ENCODE results near the gene TSSK3. TPM values are rescaled to one million over a fixed set of nuclear protein-coding genes. Genes with fewer than 3 reads are reported as not detected.

The TSSK3 gene
- total and polyA plus RNA-seq, 2 donors: 0.73 to 0.79 TPM

DNA sequence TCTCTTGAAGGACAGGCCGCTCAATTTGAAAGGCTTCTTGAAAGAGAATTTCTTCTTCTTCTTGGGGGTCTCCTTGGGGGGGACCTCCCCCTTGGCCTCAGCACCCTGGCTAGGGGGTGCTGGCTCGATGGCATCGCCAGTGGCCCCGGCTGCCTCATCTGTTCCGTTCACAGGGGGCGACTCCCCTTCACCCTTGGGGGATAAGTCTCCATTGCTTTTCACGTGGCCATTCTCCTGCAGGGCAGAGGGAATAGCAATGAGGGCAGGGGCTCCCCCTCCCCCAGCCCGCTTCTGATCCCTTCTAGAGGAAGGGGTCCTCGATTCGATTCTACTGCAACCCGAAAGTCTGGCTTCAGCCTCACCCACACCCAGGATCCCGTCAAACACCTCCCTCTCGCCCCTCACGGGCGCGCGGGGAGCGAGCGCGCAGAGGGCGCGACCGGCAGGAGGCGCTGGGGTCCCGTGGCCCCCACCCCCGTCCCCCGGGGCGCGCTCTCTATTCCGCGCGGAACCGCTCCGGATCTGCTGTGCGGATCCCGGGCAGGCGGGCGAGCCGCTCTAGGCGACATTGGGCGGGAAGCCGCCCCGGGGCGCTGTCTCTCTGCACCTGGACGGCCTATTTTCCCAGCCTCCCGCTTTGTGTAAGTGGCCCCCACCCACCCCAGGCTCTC, 27.3 kb upstream of the TSSK3 start:
- Histone ChIP-seq H3K4me1 (ENCODE audit: insufficient read depth) (no peaks in the 10 kb centered on the region), H3K27ac (ENCODE audit: low read depth) (no peak overlapping the region), H3K36me3 (ENCODE audit: insufficient read depth) (no peaks in the 10 kb centered on the region), H3K4me3 (ENCODE audit: low read depth, low read length) (peak overlapping the region; percentile 66)
- no peak for DNase-seq (ENCODE audit: extremely low spot score)
- WGBS: 4% methylated on average over 46 of the region's 46 CpGs

DNA sequence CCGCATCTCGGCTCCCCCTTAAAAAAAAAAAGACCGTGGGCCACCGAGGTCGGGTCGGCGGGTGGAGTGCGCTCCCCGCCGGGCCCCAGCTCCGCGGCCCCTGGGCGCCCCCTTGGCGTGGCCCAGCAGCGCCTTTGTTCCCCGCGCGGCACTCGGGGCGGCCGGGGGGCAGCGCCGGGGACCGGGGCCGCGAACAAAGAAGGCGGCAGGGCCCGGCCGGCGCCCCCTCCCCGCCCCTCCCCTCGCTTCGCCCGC, 26.9 kb upstream of the TSSK3 start:
- no peak for DNase-seq (ENCODE audit: extremely low spot score)
- peak overlapping the region; percentile 66 for H3K4me3 ChIP-seq (ENCODE audit: low read depth, low read length)
- H3K27ac ChIP-seq (ENCODE audit: low read depth): no peak overlapping the region
- 1% methylated on average over 34 of the region's 34 CpGs for WGBS
- H3K36me3 ChIP-seq (ENCODE audit: insufficient read depth): no peaks in the 10 kb centered on the region
- no peaks in the 10 kb centered on the region for H3K4me1 ChIP-seq (ENCODE audit: insufficient read depth)

GRCh38 chr1:32335790-32336590, 26.3 kb upstream of the TSSK3 start, which contains the start of gene MARCKSL1:
Gene MARCKSL1, minus strand, starts transcription at chr1:32336233. Its CDS starts 200 bp downstream, at chr1:32336033.
- Histone ChIP-seq H3K27ac (ENCODE audit: low read depth) (no peak within 1 kb of the TSS), H3K4me1 (ENCODE audit: insufficient read depth) (no peaks in the 10 kb centered on the region), H3K4me3 (ENCODE audit: low read depth, low read length) (peak within 1 kb of the TSS; percentile 66), H3K36me3 (ENCODE audit: insufficient read depth) (no peaks in the 10 kb centered on the region)
- WGBS: under 1% methylated on average over 93 of the region's 95 CpGs
- peak; percentile 59 for DNase-seq (ENCODE audit: extremely low spot score)

GRCh38 chr1:32336591-32336932, 25.8 kb upstream of the TSSK3 start:
- peak overlapping the region; percentile 66 for H3K4me3 ChIP-seq (ENCODE audit: low read depth, low read length)
- 36% methylated on average over 15 of the region's 15 CpGs for WGBS
- H3K27ac ChIP-seq (ENCODE audit: low read depth): no peak overlapping the region
- no peak for DNase-seq (ENCODE audit: extremely low spot score)
- H3K36me3 ChIP-seq (ENCODE audit: insufficient read depth): no peaks in the 10 kb centered on the region
- no peaks in the 10 kb centered on the region for H3K4me1 ChIP-seq (ENCODE audit: insufficient read depth)

DNA sequence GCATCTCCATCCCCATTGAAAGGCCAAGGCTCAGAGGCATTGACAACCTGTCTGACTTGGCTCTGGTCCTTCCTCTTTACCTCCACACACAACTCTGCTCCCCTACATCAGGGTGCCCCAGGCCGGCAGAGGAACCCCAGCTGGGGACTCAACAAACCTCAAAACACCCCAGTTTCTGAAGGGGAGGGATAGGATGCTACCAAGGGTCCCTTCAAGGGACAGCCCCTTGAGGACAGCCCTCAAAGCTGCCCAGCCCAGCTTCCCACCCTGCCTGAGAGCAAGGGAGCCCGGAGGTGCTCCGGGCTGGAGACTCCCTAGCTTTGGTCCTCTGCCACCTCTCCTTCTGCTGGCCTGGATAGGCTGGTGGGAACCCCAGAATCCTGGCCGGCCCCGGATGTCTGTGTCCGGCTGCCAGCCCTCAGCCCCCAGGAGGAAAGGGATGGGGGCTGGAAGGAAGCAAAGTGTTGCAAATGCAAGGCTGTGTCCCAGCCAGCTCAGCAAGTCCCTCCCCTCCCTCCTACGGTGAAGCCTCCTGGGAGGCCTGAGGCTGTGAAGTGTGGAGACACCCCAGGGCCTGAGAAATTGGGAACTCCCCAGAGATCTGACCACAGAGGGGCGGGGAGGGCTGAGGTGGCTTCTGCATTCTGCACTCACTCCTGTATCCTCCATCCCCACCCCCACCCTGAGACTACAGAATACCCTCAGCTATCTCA, 25.2 kb upstream of the TSSK3 start:
- no peaks in the 10 kb centered on the region for H3K36me3 ChIP-seq (ENCODE audit: insufficient read depth)
- H3K4me1 ChIP-seq (ENCODE audit: insufficient read depth): no peaks in the 10 kb centered on the region
- 68% methylated on average over 8 of the region's 8 CpGs for WGBS
- no peak for DNase-seq (ENCODE audit: extremely low spot score)
- H3K27ac ChIP-seq (ENCODE audit: low read depth): no peak overlapping the region
- no peak overlapping the region for H3K4me3 ChIP-seq (ENCODE audit: low read depth, low read length)

DNA sequence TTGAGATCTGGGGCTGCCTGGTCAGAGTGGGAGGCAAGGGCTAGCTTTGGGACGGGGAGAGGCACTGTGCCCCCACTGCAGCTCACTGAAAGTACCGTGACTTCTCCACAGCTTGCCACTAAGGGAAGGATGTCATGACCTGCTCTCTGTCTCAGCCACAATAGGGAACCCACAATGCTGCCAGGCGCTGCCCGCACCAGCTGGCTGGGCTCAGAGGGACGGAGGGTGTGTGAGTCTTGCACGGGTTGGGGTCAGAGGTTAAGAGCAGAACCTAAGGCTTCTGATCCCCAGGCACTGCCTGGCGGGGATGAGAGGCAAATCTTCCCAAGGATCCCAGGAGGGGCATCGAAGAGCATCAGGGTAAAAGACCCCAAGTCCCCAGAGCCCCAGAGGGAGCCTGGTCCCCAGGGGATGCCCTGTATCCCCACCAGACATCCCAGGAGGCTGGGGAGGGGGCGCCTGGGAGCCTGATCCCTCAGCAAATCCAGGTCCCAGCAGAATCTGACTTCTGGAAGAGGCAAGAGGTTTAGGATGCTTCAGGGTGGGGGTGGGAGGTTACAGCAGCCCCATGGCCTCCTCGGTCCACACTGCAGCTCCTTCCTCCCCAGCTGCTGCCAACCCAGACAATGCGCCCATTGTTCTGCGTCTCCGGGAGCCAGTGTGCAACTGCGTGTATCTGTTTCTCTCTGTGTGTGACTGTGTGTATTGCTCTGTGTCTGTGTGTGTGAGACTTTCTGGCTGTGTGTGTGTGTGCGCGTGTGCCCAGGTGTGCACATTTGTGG, 24.3 kb upstream of the TSSK3 start:
- Histone ChIP-seq H3K36me3 (ENCODE audit: insufficient read depth) (no peaks in the 10 kb centered on the region), H3K4me1 (ENCODE audit: insufficient read depth) (no peaks in the 10 kb centered on the region), H3K27ac (ENCODE audit: low read depth) (no peak overlapping the region), H3K4me3 (ENCODE audit: low read depth, low read length) (no peak overlapping the region)
- DNase-seq (ENCODE audit: extremely low spot score): no peak
- WGBS: 76% methylated on average over 16 of the region's 16 CpGs

GRCh38 chr1:32338637-32339145, 23.6 kb upstream of the TSSK3 start:
- Histone ChIP-seq H3K27ac (ENCODE audit: low read depth) (no peak overlapping the region), H3K4me3 (ENCODE audit: low read depth, low read length) (no peak overlapping the region), H3K4me1 (ENCODE audit: insufficient read depth) (no peaks in the 10 kb centered on the region), H3K36me3 (ENCODE audit: insufficient read depth) (no peaks in the 10 kb centered on the region)
- 83% methylated on average over 14 of the region's 14 CpGs for WGBS
- no peak for DNase-seq (ENCODE audit: extremely low spot score)

GRCh38 chr1:32339363-32339978, 22.9 kb upstream of the TSSK3 start:
- Histone ChIP-seq H3K4me1 (ENCODE audit: insufficient read depth) (no peaks in the 10 kb centered on the region), H3K4me3 (ENCODE audit: low read depth, low read length) (no peak overlapping the region), H3K36me3 (ENCODE audit: insufficient read depth) (no peaks in the 10 kb centered on the region), H3K27ac (ENCODE audit: low read depth) (no peak overlapping the region)
- 77% methylated on average over 5 of the region's 5 CpGs for WGBS
- DNase-seq (ENCODE audit: extremely low spot score): no peak

DNA sequence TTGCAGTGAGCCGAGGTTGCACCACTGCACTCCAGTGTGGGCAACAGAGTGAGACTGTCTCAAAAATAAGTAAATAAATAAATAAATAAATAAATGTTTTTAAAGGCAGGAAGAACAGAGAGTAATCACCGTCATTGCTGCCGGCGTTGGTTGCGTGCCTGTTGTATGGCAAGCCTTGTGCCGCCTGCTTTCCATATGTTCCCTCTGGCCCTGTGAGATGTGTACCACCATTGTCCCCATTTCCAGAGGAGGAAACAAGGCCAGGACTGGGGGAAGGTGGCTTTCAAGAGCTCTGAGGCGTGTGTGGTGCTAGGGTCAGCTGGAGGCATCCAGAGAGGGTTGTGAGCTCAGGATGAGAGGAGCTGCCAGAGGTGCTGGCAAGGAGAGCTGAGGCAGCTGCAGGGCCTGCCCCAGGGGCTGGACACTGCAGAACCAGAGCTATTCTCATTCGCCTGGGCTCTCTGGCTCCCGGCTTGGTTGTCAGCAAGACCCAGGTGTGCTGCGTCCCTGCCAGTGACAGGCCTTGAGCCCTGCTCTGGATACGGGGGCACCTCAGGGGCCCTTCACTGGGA, 21.1 kb upstream of the TSSK3 start:
- Histone ChIP-seq H3K27ac (ENCODE audit: low read depth) (no peak overlapping the region), H3K4me3 (ENCODE audit: low read depth, low read length) (no peak overlapping the region), H3K4me1 (ENCODE audit: insufficient read depth) (no peaks in the 10 kb centered on the region), H3K36me3 (ENCODE audit: insufficient read depth) (no peaks in the 10 kb centered on the region)
- DNase-seq (ENCODE audit: extremely low spot score): no peak
- WGBS: 88% methylated on average over 11 of the region's 11 CpGs

DNA sequence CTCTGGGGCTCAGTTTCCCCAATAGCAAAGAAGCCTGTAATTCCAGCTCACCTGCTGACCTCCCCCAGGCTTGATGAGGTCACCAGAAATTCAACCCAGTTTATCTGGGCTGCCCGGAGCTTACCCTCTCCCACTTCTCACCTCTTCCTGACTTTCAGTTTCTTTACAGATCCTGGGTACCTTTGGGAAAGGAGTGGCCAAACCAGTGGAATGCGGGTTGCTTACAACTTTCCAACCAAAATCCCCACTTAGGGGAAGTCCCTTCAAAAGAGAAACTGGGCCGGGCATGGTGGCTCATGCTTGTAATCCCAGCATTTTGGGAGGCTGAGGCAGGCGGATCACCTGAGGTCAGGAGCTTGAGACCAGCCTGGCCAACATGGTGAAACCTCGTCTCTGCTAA, 20.4 kb upstream of the TSSK3 start:
- no peak for DNase-seq (ENCODE audit: extremely low spot score)
- H3K36me3 ChIP-seq (ENCODE audit: insufficient read depth): no peaks in the 10 kb centered on the region
- no peaks in the 10 kb centered on the region for H3K4me1 ChIP-seq (ENCODE audit: insufficient read depth)
- 79% methylated on average over 5 of the region's 5 CpGs for WGBS
- H3K4me3 ChIP-seq (ENCODE audit: low read depth, low read length): no peak overlapping the region
- no peak overlapping the region for H3K27ac ChIP-seq (ENCODE audit: low read depth)

- Histone ChIP-seq H3K4me1 (ENCODE audit: insufficient read depth) (no peaks in the 10 kb centered on the region), H3K4me3 (ENCODE audit: low read depth, low read length) (no peak overlapping the region), H3K36me3 (ENCODE audit: insufficient read depth) (no peaks in the 10 kb centered on the region), H3K27ac (ENCODE audit: low read depth) (no peak overlapping the region)
- DNase-seq (ENCODE audit: extremely low spot score): no peak
- WGBS: 94% methylated on average over 10 of the region's 10 CpGs
These were observed 19.6 kb upstream of the TSSK3 start for GRCh38 chr1:32342704-32343103.

GRCh38 chr1:32345289-32345827, 17.0 kb upstream of the TSSK3 start:
- Histone ChIP-seq H3K4me1 (ENCODE audit: insufficient read depth) (no peaks in the 10 kb centered on the region), H3K27ac (ENCODE audit: low read depth) (no peak overlapping the region), H3K36me3 (ENCODE audit: insufficient read depth) (no peaks in the 10 kb centered on the region), H3K4me3 (ENCODE audit: low read depth, low read length) (no peak overlapping the region)
- no peak for DNase-seq (ENCODE audit: extremely low spot score)
- WGBS: 40% methylated on average over 8 of the region's 8 CpGs

All from urinary bladder (tissue), 4 donors.